ENCODE results near the gene CAMK2B.

Gene CAMK2B

DNA sequence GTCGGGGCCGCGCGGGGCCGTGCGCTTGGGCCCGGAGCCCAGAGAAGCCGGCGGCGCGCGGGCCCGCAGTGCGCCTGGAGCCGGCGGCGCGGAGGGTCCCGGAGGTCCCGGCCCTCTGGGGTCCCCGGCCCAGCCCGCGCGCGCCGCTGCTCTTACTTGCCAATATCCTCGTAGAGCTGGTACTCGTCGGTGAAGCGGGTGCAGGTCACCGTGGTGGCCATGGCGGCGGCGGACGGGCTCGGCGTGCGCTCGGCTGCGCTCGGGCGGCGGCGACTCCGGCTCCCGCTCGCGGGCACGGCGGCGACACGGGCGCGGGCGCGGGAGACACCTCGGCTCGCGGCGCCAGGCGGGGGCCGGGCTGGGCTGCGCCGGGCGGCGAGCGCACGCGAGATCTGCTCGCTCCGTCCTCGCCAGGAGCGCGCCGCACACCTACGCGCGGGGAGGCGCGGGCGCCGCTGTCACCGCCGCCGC is at the start of gene CAMK2B:
Gene CAMK2B, minus strand, starts transcription at position 394 of the 471 bp plus-strand sequence. Its CDS starts 173 bp downstream, at position 221.
- DNase-seq = peak; percentile 21 to 58 (median 26)

DNA sequence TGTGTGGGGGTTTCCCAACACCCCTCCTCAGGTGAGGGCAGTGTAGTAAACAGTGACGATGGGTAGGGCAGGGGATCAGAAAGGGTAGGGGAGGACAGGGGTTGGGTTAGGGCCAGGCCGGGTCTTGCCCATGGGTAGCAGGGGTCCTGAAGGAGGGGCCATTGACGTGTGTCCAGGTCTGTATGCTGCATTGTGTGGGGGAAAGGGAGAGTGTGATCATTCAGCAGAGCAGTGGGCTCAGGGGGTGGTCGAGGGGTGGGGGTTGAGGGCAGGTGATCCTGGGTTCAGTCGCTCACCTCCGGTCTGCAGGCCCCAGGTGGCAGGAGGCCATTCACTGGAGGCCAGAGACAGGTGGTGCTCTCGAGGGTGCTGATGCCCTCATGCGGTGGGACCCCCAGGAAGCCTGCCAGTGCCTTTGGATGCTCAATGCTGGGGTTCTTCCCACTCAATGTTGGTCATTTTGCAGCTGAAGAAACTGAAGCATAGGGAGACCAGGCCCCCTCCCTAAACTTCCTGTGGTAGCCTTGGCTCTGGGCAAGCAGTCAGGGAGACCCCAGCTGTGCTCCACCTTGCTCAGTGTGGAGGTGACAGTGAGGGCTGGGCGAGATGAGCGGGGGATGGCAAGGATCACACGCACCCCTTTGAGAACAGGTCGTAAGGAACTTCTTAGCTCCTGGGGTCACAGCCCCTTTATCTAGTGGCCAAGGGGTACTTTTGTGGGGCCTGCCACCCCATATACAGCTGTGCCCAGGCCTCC is 48.8 kb upstream of the CAMK2B start:
- no peak for DNase-seq

DNA sequence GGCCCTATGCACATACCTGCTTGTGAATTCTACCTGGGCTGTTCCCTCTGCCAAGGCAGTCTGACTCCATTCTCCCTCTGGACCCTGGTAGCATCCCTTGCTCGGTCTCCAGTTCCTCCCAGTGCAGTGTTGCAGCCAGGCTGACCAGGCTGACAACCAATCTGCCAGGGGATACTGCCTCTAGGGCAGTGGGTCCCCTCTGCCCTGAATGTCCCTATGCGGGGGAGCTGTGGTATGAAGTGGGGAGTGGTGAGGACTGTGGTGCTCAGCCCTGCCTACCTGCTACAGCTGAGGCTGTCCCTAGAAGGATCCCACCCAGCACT is 48.0 kb upstream of the CAMK2B start:
- DNase-seq = no peak

DNA sequence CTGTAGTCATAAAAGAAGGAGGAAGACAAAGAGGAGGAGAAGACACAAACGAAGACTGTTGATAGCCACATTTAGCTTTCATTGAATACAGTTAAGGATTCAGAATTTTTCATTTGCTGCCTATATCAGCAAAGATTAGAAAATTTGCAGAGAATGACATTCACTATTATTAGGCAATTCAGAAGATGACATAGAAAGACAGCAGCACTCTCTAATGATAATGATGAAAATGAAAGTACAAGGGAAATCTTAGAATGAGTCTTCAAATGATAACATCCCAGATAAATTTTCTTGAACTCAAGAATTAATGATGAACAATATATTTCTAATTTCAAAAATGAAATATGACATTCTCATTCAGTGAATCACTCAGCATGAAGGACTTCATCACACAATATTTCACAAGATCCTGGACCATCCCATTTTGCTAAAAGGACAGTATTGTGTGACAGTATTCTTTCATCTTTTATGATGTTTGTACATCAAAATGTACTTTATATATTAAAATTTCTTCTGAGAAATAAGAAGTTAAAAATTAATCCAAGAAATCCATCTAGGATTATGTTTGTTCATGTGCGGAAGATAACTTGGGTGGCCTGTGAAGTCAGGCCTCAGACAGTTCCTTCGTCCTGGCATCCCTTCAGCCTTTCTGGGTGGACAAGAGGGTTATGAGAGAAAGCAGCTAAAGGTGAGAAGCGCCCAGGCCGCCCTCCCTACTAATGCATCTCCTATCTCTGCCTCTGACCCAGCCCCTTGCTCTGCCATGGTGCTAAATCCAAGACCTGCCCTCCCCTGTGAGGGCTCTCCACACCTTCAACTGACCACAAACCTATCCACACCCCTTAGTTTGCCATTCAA is 47.4 kb upstream of the CAMK2B start:
- DNase-seq = no peak

DNA sequence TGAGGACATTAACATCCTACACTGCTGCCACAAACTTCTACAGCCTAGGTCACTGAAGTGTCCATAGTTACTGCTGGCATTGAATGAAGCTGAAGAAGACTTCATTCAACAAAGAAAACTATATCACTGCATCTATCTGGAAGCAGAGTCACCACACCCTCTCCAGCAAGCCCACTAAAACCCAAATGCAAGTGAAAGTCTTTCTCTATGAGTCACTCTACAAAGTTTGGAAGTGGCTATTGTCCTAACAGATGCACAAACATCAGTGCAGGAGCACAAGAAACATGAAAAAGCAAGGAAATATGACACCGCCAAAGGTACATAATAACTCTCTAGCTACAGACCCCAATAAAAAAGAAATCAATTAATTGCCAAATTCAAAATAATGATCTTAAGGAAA is 43.5 kb upstream of the CAMK2B start:
- no peak for DNase-seq

DNA sequence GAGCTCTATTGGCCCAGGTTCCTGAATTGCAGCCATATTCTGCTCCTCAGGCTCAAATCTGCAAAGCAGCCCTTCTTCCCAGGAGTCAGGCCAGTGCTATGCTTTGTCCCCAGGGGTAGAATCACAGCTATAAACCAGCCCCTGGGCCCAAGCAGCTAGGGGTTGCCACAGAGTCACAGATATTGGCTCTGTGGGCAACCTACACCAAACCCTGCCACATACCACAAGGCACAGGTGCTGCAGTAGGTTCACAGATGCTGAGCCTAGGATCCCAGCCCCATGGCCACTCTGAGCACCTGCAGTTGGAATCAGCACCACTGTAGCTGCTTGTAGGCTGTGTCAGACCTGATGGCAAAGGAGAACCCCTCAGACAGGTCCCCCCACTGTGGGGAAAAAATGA is 43.1 kb upstream of the CAMK2B start:
- no peak for DNase-seq

DNA sequence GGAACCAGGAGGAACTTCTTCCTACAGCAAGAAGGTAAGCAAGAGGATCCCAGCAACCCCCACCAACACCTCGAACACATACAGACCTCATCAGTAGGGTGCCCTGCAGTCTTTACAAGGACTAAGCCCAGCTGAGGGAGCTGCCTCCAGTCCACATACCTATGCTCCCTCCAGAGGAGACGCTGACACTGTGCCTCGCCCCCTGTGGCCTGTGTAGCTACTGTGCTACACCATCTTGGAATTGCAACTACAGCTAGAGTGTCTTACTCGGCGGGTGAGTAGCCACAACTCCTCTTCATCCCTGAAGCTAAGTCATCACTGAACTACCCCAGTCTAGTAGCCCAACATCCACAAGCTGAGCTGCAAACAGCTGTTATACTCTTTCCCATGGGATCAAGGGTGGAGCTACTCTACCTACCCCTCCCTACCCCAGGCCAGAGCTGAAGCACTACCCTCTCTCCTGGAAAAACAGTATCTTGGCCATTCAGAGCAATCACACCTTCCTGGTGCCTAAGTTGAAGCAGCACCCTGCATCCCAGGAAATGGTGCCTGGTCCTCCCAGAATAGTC is 42.2 kb upstream of the CAMK2B start:
- DNase-seq = no peak

DNA sequence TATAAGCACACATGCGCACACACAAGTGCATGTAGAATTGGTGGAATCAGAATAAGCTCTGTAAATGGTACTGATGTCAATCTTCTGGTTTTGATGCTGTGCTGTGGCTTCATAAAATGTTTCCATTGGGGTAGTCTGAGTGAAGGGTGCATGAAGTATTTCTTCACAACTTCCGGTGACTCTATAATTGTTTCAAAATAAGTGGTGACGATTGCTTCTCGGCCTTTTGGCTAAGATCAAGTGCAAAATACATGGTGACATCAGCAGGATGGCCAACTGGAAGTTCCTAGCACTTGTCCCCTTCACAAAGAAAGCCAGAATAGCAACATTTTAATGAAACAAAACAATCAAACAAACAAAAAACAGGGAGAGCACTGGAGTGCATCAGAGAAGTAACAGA is 41.6 kb upstream of the CAMK2B start:
- peak; percentile 6 to 52 (median 29) for DNase-seq

DNA sequence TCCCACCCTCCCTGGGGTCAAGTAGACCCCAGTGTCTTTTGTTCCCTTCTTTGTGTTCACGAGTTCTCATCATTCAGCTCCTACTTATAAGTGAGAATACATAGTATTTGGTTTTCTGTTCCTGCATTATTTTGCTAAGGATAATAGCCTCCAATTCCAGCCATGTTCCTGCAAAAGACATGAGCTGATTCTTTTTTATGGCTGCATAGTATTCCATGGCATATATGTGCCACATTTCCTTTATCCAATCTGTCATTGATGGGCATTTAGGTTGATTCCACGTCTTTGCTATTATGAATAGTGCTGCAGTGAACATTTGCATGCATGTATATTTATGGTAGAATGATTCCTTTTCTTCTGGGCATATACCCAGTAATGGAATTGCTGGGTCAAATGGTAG is 28.3 kb upstream of the CAMK2B start:
- DNase-seq = no peak

DNA sequence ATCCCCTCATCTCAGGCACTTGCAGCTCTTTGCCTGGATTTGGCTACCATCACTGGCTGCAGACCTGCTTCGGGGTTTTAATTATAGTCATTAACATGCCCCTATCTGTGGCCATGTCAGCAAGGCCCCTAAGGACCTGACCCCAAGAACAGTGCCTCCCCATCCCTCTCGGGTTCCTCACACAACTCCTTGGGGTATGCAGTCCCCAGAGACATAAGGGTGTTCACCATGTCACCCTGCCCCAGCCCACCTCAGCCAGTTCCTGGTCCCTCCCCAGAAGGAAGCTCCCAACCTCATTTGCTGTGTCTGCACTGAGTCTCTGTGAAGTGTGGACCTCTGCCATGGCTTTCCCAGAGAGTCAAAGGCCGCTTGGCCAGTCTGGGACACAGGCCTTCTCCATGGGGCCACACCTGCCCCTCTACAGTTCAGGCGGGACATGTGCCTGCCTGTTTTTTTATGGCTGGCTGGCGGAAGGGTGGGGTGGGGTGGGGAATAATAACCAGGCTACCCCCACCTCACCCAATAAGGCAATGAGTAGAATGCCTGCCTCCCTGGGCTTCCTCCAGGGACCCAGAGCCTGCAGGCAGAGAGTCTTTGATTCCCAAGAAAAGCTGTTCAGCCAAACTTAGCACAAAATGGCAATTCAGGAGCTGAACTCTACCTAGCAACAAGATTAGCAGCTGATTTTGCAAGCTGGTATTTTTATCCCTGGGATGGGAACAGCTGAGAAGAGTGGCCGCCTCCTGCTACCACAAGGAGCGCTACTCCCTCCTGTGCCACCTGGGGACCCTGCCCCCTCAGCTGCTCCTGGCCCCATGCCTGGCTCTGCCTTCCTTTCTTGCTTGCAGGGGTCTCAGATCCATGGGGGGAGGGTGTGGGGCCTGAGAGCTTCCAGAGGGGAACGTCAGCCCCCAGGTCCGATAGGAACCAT is 23.7 kb upstream of the CAMK2B start:
- DNase-seq = no peak

DNA sequence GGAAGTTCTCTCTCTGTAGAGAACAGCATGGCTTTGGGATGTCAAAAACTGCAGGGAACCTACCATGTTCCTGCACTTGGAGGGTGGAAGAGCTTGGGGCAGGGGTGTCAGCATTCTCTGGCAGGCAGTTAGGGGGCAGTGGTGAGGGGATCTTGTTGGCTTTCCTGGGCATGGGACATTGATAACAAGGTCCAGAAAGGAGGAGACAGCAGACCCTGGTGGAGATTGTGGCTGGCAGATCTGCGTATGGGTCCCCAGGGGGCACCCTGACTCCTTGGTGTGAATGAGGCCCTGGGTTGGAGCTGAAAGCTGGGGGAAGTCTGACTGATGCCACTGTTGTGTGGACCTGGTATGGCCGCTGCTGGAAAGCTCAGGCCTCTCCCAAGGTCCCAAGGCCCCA is 22.9 kb upstream of the CAMK2B start:
- DNase-seq = peak in 1 of 3 donors; percentile 26

DNA sequence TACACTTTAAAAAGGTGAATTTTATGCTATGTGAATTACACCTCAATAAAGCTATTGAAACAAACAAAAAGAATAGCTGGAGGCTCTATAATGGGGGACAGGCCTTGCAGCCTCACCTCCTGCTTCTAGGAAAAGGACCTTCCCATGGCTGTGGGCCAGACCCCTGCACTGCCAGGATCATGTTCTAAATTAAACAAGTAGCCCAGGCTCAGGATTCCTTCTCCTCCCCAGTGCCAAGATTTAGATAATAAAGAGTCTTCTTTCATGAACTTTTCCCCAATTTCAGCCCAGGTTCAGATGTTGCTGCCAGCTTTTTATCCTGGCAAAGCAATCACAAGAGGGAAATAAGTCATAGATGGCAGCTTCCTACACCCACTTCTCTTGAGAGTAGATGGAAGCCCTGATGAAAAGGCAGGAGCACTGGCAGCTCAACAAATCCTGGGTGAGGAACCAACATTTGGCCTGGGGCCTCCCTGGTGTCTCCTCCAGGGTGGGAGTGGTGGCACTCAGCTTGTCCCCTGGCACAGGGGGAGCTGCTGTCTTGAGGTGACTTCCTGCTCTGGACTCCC is 22.2 kb upstream of the CAMK2B start:
- no peak for DNase-seq

DNA sequence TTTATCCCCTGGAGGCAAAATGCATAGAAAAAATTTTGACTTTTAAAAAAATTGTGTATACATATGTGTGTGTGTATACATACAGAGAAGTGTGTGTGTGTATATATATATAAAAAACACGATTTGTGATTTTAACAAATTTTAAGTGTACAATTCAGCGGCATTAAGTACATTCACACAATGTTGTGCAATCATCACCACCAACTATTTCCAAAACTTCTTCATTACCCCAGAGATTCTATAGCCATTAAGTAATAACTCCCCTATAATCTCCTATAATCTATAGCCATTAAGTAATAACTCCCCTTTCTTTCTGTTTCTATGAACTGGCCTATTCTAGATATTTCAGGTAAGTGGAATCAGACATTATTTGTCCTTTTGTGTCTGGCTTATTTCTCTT is 20.7 kb upstream of the CAMK2B start:
- DNase-seq = no peak

DNA sequence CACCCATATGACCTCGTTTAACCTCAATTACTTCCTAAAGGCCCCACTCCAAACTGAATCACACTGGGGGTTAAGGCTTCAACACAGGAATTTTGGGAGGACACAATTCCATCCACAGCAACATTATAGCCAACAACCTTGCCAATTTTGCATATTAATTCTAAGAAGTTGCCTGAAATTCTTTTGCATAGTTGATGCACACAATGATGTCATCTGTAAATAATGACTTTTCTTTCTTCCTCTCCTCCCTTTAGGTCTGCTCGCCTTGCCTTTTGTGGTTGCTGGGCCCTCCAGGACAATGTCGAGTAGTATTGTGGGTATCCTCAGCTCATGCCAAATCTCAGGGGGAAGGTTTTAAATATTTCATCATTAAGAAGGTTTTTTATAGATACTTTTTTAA is 16.0 kb upstream of the CAMK2B start:
- no peak for DNase-seq

DNA sequence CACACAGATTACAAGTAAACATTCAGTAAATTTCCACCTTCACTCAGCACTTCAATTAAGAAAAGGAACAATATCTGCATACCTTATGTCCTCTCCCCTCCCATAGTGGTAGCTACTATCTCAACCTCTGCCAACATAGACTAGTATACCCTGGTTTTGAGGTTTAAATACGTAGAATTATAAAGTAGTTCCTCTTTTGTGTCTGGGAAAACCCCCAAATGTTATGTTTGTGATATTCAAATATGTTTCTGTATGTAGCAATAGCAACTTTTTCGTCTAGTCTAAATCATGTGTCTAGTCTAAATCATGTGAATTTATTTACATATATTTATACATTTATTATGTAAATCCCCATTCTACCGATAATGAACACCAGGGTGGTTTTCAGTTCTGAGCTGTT is 13.2 kb upstream of the CAMK2B start:
- DNase-seq = peak; percentile 40 to 79 (median 73)

DNA sequence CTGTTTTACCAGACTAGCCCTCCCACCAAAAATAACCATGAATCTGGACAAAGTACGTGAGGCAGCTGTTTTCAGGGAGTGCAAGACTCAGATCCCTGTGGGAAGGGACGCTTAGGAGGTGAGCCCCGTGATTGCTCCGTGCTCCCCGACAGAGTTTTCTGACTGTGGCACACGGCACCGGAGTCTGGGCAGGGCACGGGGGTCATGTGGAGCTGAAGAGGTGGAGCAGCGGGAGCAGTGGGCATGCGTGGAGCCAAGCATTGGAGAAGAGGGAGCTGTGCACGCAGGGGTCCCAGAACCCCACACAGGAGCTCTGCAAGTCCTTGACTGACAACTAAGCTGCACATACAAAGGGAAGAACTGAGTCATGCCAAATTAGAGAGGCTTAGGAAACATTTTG is 11.1 kb upstream of the CAMK2B start:
- no peak for DNase-seq

DNA sequence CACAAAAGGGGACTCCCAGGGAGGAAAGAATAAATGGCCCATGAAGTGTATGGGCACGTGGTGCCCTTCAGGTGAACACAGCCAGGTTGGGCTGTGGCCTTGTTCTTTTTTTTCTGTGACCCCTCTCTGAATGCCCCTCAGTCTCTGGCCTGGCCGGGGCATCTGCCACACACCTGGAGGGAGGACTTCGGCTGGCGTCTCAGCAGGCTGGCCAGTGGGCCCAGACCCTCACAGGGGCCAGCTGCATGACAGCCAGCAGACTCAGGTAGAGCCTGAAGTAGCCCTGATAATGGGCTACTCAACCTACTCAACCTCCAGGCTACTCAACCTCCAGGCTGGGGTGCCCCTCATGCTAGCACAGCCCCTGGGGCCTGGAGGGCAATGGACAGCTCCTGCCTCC is 9.8 kb upstream of the CAMK2B start:
- no peak for DNase-seq

DNA sequence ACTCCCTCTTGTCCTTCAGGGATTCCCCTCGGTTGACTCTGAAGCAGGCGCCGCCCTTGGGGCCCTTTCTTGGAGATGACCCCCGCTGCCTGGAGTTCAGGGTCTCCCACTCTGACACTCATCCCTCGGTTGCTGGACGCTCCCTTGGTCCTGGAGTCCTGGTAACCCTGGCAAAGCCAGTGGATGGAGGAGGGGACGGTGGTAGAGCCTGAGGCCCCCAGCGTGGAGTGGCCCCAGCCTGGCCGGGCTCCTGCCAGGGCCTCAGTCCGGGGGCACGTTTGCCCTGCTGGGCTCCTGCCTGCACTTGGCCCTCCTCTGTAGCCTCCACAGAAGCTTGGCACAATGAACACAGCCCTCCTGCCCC is 9.3 kb upstream of the CAMK2B start:
- DNase-seq = no peak

DNA sequence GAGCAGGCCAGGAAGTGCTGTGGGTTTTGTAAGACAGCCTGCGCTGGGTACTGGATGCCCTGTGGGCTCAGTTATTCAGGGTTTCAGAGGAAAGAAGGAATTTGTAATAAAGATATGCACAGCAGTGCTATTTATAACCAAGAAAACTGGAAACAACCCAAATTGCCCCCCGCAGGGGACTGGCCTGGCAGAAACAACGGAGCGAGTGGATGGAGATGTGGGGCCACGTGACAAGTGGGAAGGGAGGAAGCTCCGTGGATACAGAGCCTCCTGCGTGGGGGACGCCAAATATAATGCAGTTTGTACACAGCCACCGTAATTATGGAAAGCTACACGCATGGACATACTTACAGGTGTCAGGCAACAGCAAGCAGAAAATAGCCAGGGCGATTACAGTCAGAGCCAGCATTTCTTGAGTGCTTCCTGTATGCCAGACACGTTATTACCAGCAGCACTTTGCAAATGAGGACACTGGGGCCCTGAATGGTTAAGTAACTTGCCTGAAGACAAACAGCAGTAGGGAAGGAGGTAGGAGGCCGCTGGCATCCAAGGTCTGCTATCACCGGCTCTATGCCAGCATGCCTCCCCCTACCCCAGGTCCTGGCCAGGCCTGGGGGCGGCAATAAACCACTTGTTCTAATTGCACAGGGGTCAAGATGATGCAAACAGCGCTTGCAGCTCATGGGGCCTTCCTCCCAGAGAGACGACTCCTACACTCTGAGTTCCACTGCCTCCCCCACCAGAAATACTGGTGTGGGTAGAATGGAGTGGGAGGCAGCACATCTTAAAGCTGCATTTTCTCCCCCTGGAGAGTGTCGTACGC is 8.7 kb upstream of the CAMK2B start:
- DNase-seq = no peak

DNA sequence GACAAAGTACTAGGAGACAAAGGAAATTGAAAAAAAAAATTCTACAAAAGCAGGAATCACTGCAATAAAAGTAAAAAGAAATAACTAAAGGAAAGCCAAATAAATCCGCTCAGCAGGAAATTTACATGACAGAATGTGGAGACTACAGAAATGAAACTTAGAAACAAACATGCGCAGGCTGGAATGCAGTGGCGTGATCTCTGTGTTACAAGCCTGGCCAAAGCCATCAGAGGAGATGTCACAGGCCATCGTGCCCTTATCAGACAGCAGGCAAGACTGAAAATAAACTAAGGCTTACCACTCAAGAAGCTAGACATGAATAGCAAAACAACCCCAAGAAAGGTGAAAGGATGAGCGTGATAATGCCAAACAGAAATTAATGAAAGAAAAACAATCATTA is 6.3 kb upstream of the CAMK2B start:
- no peak for DNase-seq

DNA sequence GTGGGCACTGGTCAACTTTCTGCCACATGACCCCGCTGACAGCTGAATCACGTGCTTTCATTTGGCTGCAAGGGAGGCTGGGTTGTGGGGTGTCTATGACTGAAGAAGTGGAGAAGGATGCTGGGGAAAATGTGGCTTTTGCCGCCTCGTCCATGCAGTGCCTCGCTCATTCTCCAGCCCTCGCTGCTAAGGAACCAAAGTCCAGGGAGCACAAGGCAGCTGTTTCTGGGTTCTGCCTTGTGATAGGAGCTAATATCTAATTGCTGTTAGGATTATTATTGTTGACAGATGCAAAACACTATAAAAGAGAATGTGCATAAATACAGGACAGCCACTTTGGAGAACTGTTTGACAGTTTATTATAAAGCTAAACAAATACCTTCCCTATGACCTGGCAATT is 4.9 kb upstream of the CAMK2B start:
- no peak for DNase-seq

DNA sequence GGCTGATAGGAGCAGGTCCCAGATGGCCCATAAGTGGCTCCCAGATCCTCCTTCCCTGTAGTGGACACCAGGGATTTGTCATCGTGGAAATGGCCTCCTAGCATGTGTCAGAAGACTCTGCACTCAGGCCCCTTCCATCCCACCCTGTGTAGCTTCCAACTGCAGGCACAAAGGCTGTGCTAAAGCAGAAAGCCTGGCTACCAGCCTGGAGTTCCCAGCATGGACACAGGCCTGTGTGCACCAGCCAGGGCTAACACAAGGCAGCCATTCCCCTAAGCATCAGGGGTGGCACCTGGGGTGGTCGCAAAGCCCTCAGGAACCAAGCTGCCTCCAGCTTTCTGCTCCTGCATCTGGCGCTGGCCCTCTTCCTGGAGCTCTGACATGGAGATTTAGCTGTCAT is 4.5 kb upstream of the CAMK2B start:
- DNase-seq = no peak

Data from suppressor macrophage treated with lipopolysaccharide for 1 hour (primary cell).